HepG2 (cell line): ENCODE data around the gene AMDHD1. TPM values are rescaled to one million over a fixed set of nuclear protein-coding genes. Genes with fewer than 3 reads are reported as not detected.

Experiments
- ADNP ChIP-seq: sonication (generic); formaldehyde crosslinking; IDR thresholded peaks from 2 replicates; pipeline ENCODE4 v1.4.0; 2020; ENCODE audit warnings: missing genetic modification reagents
- ATF1 ChIP-seq: IDR thresholded peaks from 2 replicates; pipeline ENCODE4 v1.6.1; 2016; ENCODE audit warnings: mild to moderate bottlenecking, control low read depth
- CCAR2 ChIP-seq: fragments of 200-400 bp; formaldehyde crosslinking; optimal IDR thresholded peaks from 2 replicates; pipeline ENCODE3; 2018; ENCODE audit warnings: low read depth, mild to moderate bottlenecking, low read length, moderate library complexity
- MTA1 ChIP-seq: sonication (generic); formaldehyde crosslinking; IDR thresholded peaks from 2 replicates; pipeline ENCODE4 v1.4.0; 2020; ENCODE audit warnings: missing genetic modification reagents, mild to moderate bottlenecking, borderline replicate concordance
- NFE2L1 ChIP-seq: sonication (generic); formaldehyde crosslinking; IDR thresholded peaks from 2 replicates; pipeline ENCODE4 v1.4.0; 2020; ENCODE audit warnings: missing genetic modification reagents, mild to moderate bottlenecking, borderline replicate concordance
- NR2F6 ChIP-seq, 2 experiments: IDR thresholded peaks; 2 replicates each; pipeline ENCODE4 v1.6.1; 2016; ENCODE audit warnings: antibody characterized with exemption in 1 of 2, mild to moderate bottlenecking in 1 of 2
- PAX8 ChIP-seq: sonication (generic); formaldehyde crosslinking; IDR thresholded peaks from 2 replicates; pipeline ENCODE4 v1.8.0; 2022; ENCODE audit warnings: mild to moderate bottlenecking, missing genetic modification reagents, borderline replicate concordance
- RBM22 ChIP-seq: fragments of 200-400 bp; formaldehyde crosslinking; optimal IDR thresholded peaks from 2 replicates; pipeline ENCODE3; 2017; ENCODE audit warnings: mild to moderate bottlenecking, low read length, moderate library complexity
- RFX5 ChIP-seq: IDR thresholded peaks from 2 replicates; pipeline ENCODE4 v1.6.1; 2011; ENCODE audit warnings: low read depth, low read length, improper control_type of control experiment
- RNF2 ChIP-seq: fragments of 450-650 bp; conservative IDR thresholded peaks from 2 replicates; pipeline ENCODE4 v1.6.1; 2016; ENCODE audit warnings: low read depth
- SKI ChIP-seq: fragments of 450-650 bp; IDR thresholded peaks from one replicate; pipeline ENCODE4 v1.6.1; 2018; ENCODE audit warnings: mild to moderate bottlenecking; ENCODE audit not compliant: partially characterized antibody
- TAF15 ChIP-seq: fragments of 200-400 bp; formaldehyde crosslinking; IDR thresholded peaks from one replicate; pipeline ENCODE4 v1.6.1; 2018; ENCODE audit warnings: mild to moderate bottlenecking, low read depth, low read length; ENCODE audit not compliant: poor library complexity, severe bottlenecking
- TERF1 ChIP-seq: sonication (generic); formaldehyde crosslinking; IDR thresholded peaks from 2 replicates; pipeline ENCODE4 v1.8.0; 2022; ENCODE audit warnings: mild to moderate bottlenecking, missing genetic modification reagents, moderate library complexity
- THAP11 ChIP-seq: IDR thresholded peaks from 2 replicates; pipeline ENCODE4 v1.6.1; 2016; ENCODE audit warnings: missing biosample characterization, missing genetic modification reagents
- ZBTB10 ChIP-seq: sonication (generic); formaldehyde crosslinking; IDR thresholded peaks from 2 replicates; pipeline ENCODE4 v1.4.0; 2020; ENCODE audit warnings: missing genetic modification reagents, borderline replicate concordance
- ZNF142 ChIP-seq: sonication (generic); formaldehyde crosslinking; IDR thresholded peaks from 2 replicates; pipeline ENCODE4 v1.4.0; 2020; ENCODE audit warnings: missing genetic modification reagents
- ZNF441 ChIP-seq: sonication (generic); formaldehyde crosslinking; IDR thresholded peaks from 2 replicates; pipeline ENCODE4 v1.7.0; 2021; ENCODE audit warnings: missing genetic modification reagents, borderline replicate concordance
- ZNF678 ChIP-seq: sonication (generic); formaldehyde crosslinking; IDR thresholded peaks from 2 replicates; pipeline ENCODE4 v1.4.0; 2020; ENCODE audit warnings: mild to moderate bottlenecking, missing genetic modification reagents
- ZNF703 ChIP-seq: sonication (generic); formaldehyde crosslinking; IDR thresholded peaks from 2 replicates; pipeline ENCODE4 v1.5.1; 2020; ENCODE audit warnings: missing genetic modification reagents, mild to moderate bottlenecking, moderate library complexity, borderline replicate concordance
- ZNF782 ChIP-seq: sonication (generic); formaldehyde crosslinking; IDR thresholded peaks from 2 replicates; pipeline ENCODE4 v1.4.0; 2020; ENCODE audit warnings: missing genetic modification reagents, mild to moderate bottlenecking, borderline replicate concordance
- polyA plus RNA-seq, 8 experiments: library from polyadenylated mRNA; depleted of rRNA in 3 of 8; stranded (reverse) in 7 of 8; unstranded in 1 of 8; fragments of >200 nt; fragmentation: Illumina TruSeq in 4 of 8; extraction: Trizol in 4 of 8; gene quantifications; 2 replicates each; pipeline versions ENCODE4 v1.2.1 to v1.2.3, GENCODE V29; 2011 to 2016; ENCODE audit warnings: low read depth in 4 of 8, missing spikeins in 1 of 8, mixed read lengths in 1 of 8; ENCODE audit not compliant: insufficient read depth in 1 of 8
- total RNA-seq, 5 experiments: library from RNA; depleted of rRNA; stranded (reverse); fragments of >200 nt; fragmentation: Illumina TruSeq; extraction: Trizol; gene quantifications; 2 replicates each; pipeline ENCODE4 v1.2.3, GENCODE V29; 2016; ENCODE audit warnings: low read depth in 1 of 5

Gene AMDHD1
- total and polyA plus RNA-seq, 2 of the 13 experiments (the other 11 are each of a cell fraction or from before 2014, with no cell fraction given) = 6.5 to 29.6 TPM

GRCh38 chr12:95996034-95996658 is 53.0 kb downstream of the AMDHD1 start, which contains the start of gene HAL (continued):
- no peak for TF ChIP-seq ZNF142 (CRISPR knock-in tag)
- no peak for TF ChIP-seq CCAR2
- peak; percentile 39; the same call in 1 of the 2 replicates for TF ChIP-seq ATF1 (CRISPR knock-in tag)
- TF ChIP-seq NR2F6 (IDR thresholded peaks at IDR 0.05) = peak; percentile 95
- TF ChIP-seq NR2F6 (CRISPR knock-in tag; IDR thresholded peaks at IDR 0.05) = peak; percentile 94
- peak; percentile 65 for TF ChIP-seq ZNF441 (CRISPR knock-in tag)
- no peak for TF ChIP-seq ZNF678 (CRISPR knock-in tag)
- no peak for TF ChIP-seq RFX5
- no peak for TF ChIP-seq NFE2L1 (CRISPR knock-in tag)
- 0 out of 2 replicates have a peak, but pooled peaks have one; percentile 49 for TF ChIP-seq ZNF703
- TF ChIP-seq MTA1 (CRISPR knock-in tag) = peak; percentile 17; the same call in 1 of the 2 replicates
- peak; percentile 81 for TF ChIP-seq SKI
- TF ChIP-seq ZNF782 = peak; percentile 83; the same call in 1 of the 2 replicates
- TF ChIP-seq RBM22 = no peak
- TF ChIP-seq RNF2 = no peak
- TF ChIP-seq ZBTB10 = no peak
- TF ChIP-seq TAF15 = no peak
- no peak for TF ChIP-seq TERF1 (CRISPR knock-in tag)
- peak; percentile 85 for TF ChIP-seq THAP11 (CRISPR knock-in tag)
- 0 out of 2 replicates have a peak, but pooled peaks have one; percentile 83 for TF ChIP-seq PAX8
- TF ChIP-seq ADNP (CRISPR knock-in tag) = no peak
